ENCODE data around the gene METTL3.

The METTL3 gene

DNA sequence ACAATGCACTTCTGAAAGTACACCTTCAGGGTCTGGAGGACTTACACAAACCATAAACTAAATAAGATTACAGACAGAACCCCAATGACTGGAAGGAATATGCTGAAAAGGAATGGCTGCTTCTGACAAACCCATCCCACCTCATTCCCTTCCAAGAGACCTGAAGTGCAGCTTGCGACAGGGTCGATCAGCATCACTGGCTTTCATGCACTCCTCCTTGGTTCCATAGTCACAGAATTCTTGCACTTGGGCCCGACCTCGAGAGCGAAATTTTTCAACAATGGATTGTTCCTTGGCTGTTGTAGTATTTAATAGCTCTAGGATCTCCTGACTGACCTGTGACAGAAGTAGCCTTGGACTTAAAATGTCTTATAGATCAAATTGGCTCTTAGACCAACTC, 9.6 kb downstream of the METTL3 start:
- Histone ChIP-seq H3K9ac (ENCODE audit: low read length) (no peak overlapping the region), H3K36me3 (ENCODE audit: control insufficient read depth, insufficient read depth, low read length, severe bottlenecking) (peaks cover 69% of the 10 kb centered on the region), H3K4me1 (ENCODE audit: control insufficient read depth, insufficient read depth, low read length) (peaks cover 16% of the 10 kb centered on the region), H3K4me3 (ENCODE audit: low read length) (no peak overlapping the region), H3K27me3 (replicated peaks; ENCODE audit: control insufficient read depth, insufficient read depth, low read length) (no peaks in the 10 kb centered on the region), H3K9me3 (ENCODE audit: control insufficient read depth, low read length) (no peaks in the 10 kb centered on the region)
- DNase-seq (ENCODE audit: low read depth): no peak

DNA sequence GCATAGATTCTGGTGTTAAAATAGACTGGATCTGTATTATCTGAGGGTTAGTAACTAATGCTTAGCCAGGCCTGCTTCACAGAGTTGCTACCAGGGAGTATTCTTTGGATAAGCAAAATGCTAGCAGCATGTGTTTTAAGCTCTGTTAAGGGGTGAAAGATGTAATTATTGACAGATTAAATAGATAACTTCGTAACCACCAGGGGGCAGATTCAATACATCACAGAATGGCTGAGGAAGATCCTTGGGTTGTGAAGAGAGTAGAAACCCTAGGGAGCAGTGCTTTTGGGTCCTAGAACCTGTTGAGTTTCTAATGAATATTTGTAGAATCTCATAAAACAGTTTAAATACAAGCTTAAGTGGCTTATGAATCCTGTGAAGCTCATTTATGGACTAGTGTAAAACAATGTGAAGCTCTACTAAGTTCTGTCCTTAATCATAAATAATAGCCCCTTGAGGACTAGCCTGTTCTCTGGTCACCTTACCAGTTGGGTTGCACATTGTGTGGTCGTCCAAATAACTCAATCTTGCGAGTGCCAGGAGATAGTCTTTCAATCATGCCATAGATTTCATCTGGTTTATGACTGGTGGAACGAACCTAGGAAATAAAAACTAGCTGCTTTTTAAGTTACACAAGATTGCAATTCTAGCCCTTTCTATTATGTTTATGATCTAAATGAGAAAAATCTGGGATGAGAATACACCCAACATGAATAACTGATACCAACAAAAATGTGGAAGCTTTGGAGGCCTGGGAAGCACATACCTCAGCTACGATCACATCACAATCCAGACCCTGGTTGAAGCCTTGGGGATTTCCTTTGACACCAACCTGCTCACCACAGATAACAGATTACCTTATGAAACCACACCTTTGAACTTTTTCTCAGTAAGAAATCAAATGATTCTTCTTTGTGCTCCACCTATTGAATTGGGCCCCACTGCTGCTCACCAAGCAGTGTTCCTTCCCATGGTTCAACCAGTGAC, 12.3 kb downstream of the METTL3 start:
- Histone ChIP-seq H3K4me1 (ENCODE audit: control insufficient read depth, insufficient read depth, low read length) (peaks cover 30% of the 10 kb centered on the region), H3K27me3 (replicated peaks; ENCODE audit: control insufficient read depth, insufficient read depth, low read length) (no peaks in the 10 kb centered on the region), H3K36me3 (ENCODE audit: control insufficient read depth, insufficient read depth, low read length, severe bottlenecking) (peaks cover 87% of the 10 kb centered on the region), H3K4me3 (ENCODE audit: low read length) (no peak overlapping the region), H3K9me3 (ENCODE audit: control insufficient read depth, low read length) (no peaks in the 10 kb centered on the region), H3K9ac (ENCODE audit: low read length) (no peak overlapping the region)
- DNase-seq (ENCODE audit: low read depth): peak; percentile 73

DNA sequence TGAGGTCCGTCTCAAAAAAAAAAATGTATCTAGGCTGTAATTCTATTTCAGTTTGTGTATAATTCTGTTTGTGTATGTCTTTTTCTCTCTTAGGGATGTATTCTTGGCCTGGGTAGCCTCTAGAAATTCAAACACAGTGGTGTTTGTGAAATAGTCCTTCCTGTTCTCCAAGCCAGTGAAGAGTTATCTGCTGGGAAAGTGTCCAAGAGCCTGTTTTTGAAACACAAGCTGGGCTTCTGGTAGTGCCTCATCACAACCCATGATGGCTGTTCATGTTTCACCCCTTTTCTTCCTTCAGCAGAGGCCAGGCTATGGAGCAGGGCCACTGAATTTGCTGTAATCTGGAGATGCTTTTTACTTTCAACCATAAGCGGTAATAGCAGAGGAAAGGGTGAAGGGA, 14.7 kb downstream of the METTL3 start:
- H3K9me3 ChIP-seq (ENCODE audit: control insufficient read depth, low read length): no peaks in the 10 kb centered on the region
- peaks cover 88% of the 10 kb centered on the region for H3K36me3 ChIP-seq (ENCODE audit: control insufficient read depth, insufficient read depth, low read length, severe bottlenecking)

DNA sequence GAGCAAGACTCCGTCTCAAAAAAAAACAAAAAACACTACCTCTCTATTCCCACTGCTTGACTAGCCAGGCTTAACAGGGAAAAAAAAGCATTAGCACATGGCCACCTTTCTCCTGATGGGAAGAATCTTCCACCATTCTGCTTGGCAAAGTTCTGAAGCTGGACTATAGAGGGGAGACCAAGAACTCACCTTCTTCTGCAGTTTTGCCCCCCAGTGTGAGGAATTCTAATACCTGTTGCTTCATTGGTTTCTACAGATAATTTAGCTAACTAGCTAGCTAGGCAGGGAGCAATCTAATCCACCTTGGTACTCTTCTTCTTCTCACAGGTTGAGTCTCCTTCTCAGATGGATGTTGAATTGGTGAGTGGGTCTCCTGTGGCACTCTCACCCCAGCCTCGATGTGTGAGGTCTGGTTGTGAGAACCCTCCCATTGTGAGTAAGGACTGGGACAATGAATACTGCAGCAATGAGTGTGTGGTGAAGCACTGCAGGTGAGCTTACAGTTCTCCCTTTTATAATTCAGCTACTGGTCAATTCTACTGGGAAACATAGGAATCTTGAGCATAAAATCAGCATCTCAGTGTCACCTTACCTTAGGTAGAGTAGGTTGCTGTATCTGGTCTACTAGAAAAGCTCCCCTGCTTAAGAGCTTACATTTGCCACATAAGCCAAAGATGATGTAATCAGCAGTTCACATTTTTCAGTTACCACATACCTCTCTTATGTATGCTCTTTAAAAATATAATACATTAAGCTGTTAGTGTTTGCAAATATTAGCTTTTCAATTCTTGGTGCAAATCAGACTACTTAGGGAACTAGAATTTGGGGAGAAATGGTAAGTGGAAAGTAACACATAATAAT, 16.0 kb downstream of the METTL3 start:
- H3K27me3 ChIP-seq (replicated peaks; ENCODE audit: control insufficient read depth, insufficient read depth, low read length): no peaks in the 10 kb centered on the region
- peaks cover 30% of the 10 kb centered on the region for H3K4me1 ChIP-seq (ENCODE audit: control insufficient read depth, insufficient read depth, low read length)
- H3K9ac ChIP-seq (ENCODE audit: low read length): no peak overlapping the region
- H3K36me3 ChIP-seq (ENCODE audit: control insufficient read depth, insufficient read depth, low read length, severe bottlenecking): peaks cover 88% of the 10 kb centered on the region
- DNase-seq (ENCODE audit: low read depth): peak; percentile 53
- no peaks in the 10 kb centered on the region for H3K9me3 ChIP-seq (ENCODE audit: control insufficient read depth, low read length)
- no peak overlapping the region for H3K4me3 ChIP-seq (ENCODE audit: low read length)

More for the DNA sequence above, 14.7 kb downstream of the METTL3 start:
- H3K4me1 ChIP-seq (ENCODE audit: control insufficient read depth, insufficient read depth, low read length): peaks cover 30% of the 10 kb centered on the region
- H3K4me3 ChIP-seq (ENCODE audit: low read length): no peak overlapping the region
- no peaks in the 10 kb centered on the region for H3K27me3 ChIP-seq (replicated peaks; ENCODE audit: control insufficient read depth, insufficient read depth, low read length)
- peak; percentile 50 for DNase-seq (ENCODE audit: low read depth)
- no peak overlapping the region for H3K9ac ChIP-seq (ENCODE audit: low read length)

DNA sequence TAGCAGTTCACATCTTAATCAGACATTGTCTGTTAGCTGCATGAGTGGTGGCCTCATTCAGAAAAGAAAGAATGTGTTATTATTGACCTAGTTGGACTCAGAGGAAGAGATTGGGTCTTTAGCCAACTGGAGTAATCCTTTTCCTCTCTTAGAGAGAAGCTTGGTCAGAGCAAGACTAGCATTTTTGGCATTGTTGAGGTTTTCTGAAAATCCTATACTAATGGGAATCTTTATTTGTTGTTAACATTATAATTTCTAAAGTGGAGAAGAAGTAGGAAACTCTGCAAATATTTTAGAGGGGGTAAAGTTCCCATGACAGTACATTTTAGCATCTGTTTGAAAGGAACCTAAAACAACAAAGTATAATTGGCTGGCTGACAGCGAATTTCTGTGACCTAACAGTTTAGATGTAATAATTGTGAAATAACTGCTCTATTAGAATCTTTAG, 24.5 kb downstream of the METTL3 start:
- Histone ChIP-seq H3K36me3 (ENCODE audit: control insufficient read depth, insufficient read depth, low read length, severe bottlenecking) (peaks cover 48% of the 10 kb centered on the region), H3K27me3 (replicated peaks; ENCODE audit: control insufficient read depth, insufficient read depth, low read length) (no peaks in the 10 kb centered on the region)
- peak; percentile 83 for DNase-seq (ENCODE audit: low read depth)

DNA sequence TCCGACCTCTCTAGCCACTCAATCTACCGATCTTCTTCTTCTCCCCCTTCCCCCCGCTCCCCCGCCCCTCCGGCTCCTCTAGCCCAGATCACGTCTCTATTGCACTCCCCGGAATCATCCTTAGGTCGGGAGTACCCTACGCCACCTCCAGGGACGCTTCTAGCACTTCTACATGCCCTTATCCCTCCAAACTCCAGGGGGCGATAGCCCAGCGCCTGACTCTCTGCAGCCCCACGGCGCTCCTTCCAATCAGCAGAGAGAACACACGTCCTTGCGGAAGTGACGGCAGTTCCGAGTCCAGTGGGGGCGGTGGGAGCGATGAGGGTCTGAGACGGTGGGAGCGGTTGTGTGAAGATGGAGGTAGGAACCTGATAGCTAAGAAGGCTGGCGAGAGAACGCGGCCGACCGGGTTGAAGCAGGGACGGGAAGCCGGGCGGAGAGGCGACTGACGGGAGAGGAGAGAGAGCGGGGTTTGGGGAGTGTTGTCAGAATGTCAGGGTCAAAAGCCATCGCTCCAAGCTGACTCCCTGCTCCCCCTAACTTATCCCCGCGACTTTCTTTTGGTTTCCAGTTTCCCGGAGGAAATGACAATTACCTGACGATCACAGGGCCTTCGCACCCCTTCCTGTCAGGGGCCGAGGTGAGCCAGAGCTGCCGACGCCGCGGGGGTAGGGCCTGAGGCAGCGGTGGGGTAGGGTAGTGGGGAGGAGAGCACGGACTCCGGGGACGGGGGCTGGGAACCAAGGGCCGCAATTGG, 34.0 kb downstream of the METTL3 start, which contains the start of the genes RAB2B and TOX4:
Gene RAB2B (minus strand): TSS at position 35 of the 757 bp plus-strand sequence. CDS start 87 bp downstream, outside the sequence.
Gene TOX4 (plus strand): TSS at position 271 of the 757 bp plus-strand sequence. CDS start 84 bp downstream, at position 355.
- Histone ChIP-seq H3K9me3 (ENCODE audit: control insufficient read depth, low read length) (no peaks in the 10 kb centered on the region), H3K9ac (ENCODE audit: low read length) (peak within 1 kb of the TSS; percentile 90), H3K36me3 (ENCODE audit: control insufficient read depth, insufficient read depth, low read length, severe bottlenecking) (peaks cover 35% of the 10 kb centered on the region), H3K4me1 (ENCODE audit: control insufficient read depth, insufficient read depth, low read length) (peaks cover 19% of the 10 kb centered on the region), H3K4me3 (ENCODE audit: low read length) (peak within 1 kb of the TSS; percentile 92), H3K27me3 (replicated peaks; ENCODE audit: control insufficient read depth, insufficient read depth, low read length) (no peaks in the 10 kb centered on the region)
- peak; percentile 99 for DNase-seq (ENCODE audit: low read depth)

More for the DNA sequence above, 24.5 kb downstream of the METTL3 start:
- H3K9ac ChIP-seq (ENCODE audit: low read length): no peak overlapping the region
- peaks cover 19% of the 10 kb centered on the region for H3K4me1 ChIP-seq (ENCODE audit: control insufficient read depth, insufficient read depth, low read length)
- peak overlapping the region; percentile 15 for H3K4me3 ChIP-seq (ENCODE audit: low read length)
- no peaks in the 10 kb centered on the region for H3K9me3 ChIP-seq (ENCODE audit: control insufficient read depth, low read length)

DNA sequence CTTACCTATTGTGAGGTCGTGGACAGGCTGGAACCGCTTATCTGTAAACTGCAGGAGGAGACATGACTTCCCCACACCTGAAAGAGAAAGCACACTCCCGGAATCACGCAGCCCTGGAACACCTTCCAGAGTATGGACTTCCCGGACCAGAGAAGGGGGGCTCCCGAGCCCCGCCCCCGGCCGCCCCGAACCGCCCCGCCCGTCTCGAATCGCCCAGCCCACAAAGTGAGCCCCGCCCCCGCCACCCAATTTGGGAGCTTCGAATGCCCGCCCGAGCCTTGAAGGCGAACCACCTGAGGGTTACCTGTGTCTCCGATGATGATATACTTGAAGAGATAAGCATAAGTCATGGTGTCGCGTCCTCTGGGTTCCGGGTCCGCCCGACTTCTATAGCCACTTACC, 34.6 kb downstream of the METTL3 start:
- Histone ChIP-seq H3K36me3 (ENCODE audit: control insufficient read depth, insufficient read depth, low read length, severe bottlenecking) (peaks cover 29% of the 10 kb centered on the region), H3K9ac (ENCODE audit: low read length) (peak overlapping the region; percentile 88), H3K9me3 (ENCODE audit: control insufficient read depth, low read length) (no peaks in the 10 kb centered on the region), H3K27me3 (replicated peaks; ENCODE audit: control insufficient read depth, insufficient read depth, low read length) (no peaks in the 10 kb centered on the region), H3K4me1 (ENCODE audit: control insufficient read depth, insufficient read depth, low read length) (peaks cover 19% of the 10 kb centered on the region), H3K4me3 (ENCODE audit: low read length) (peak overlapping the region; percentile 92)
- DNase-seq (ENCODE audit: low read depth): peak; percentile 89

DNA sequence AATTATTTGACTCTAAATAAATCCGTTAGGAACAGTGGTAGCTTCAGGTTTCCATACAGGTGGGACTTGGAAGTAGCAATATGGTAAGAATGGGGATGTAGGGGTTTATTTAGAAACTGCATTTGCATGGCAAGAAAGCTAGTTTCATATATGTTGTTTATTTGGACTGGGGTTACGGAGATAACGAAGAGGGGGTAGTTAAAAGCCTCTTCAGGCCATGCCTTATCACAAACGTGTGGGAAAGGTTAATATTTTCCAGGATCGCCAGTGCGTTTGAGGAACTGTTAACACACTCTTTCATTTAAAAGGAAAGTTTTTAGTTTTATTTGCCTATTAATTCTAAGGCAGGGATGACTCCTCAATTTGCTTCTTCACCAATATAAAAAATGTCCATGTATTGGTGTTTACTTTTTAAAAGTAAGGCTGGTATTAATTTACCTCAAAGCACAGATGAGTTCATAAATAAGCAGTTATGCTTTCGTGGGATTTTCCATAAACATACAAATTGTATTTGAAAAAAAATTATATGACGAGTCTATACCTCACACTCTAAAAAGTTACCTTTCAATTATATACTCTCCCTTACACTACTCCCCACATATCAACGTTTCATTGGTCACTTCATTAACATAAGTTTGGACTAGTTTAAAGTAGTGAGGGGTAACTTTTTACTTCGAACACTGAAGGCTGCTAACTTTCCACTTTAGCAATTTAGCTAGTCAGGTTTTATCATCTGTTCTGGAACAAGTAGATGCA, 35.2 kb downstream of the METTL3 start:
- Histone ChIP-seq H3K9me3 (ENCODE audit: control insufficient read depth, low read length) (no peaks in the 10 kb centered on the region), H3K4me3 (ENCODE audit: low read length) (peak overlapping the region; percentile 92), H3K9ac (ENCODE audit: low read length) (peak overlapping the region; percentile 88), H3K27me3 (replicated peaks; ENCODE audit: control insufficient read depth, insufficient read depth, low read length) (no peaks in the 10 kb centered on the region), H3K4me1 (ENCODE audit: control insufficient read depth, insufficient read depth, low read length) (peaks cover 19% of the 10 kb centered on the region), H3K36me3 (ENCODE audit: control insufficient read depth, insufficient read depth, low read length, severe bottlenecking) (peaks cover 24% of the 10 kb centered on the region)
- DNase-seq (ENCODE audit: low read depth): no peak

DNA sequence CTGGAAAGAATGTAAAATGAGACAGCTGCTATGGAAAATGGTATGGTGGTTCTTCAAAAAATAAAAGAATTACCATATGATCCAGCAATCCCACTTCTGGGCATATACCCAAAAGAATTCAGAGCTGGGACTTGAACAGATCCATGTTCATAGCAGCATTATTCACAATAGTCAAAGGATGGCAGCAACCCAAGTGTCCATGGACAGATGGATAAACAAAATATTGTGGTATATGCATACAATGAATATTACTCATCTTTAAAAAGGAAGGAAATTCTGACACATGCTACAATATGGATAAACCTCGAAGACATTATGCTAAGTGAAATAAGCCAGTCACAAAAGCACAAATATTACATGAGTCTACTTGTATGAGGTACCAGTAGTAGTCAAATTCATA, 43.5 kb downstream of the METTL3 start:
- H3K9me3 ChIP-seq (ENCODE audit: control insufficient read depth, low read length): no peaks in the 10 kb centered on the region
- DNase-seq (ENCODE audit: low read depth): peak; percentile 76
- H3K9ac ChIP-seq (ENCODE audit: low read length): no peak overlapping the region
- peaks cover 52% of the 10 kb centered on the region for H3K36me3 ChIP-seq (ENCODE audit: control insufficient read depth, insufficient read depth, low read length, severe bottlenecking)
- no peaks in the 10 kb centered on the region for H3K27me3 ChIP-seq (replicated peaks; ENCODE audit: control insufficient read depth, insufficient read depth, low read length)
- no peaks in the 10 kb centered on the region for H3K4me1 ChIP-seq (ENCODE audit: control insufficient read depth, insufficient read depth, low read length)
- H3K4me3 ChIP-seq (ENCODE audit: low read length): no peak overlapping the region
